Activated CD4-positive, alpha-beta T cell treated with anti-CD3 and anti-CD28 coated beads, Interleukin-2, amount 50 U/mL, for 4 hours (primary cell): Measurements from ENCODE around the gene GNMT.
A peak's percentile ranks its signal among the peaks of the same experiment; 100 is the strongest.
"Not testable (repeated sequence)": the region's sequence is repeated elsewhere in the genome, so short reads cannot be mapped to it uniquely, and the experiment has no call there.

Source experiments
- DNase-seq, 2 experiments: peaks; one replicate each; pipeline ENCODE4 v3.0.0-alpha.2; 2020

Gene GNMT

DNA sequence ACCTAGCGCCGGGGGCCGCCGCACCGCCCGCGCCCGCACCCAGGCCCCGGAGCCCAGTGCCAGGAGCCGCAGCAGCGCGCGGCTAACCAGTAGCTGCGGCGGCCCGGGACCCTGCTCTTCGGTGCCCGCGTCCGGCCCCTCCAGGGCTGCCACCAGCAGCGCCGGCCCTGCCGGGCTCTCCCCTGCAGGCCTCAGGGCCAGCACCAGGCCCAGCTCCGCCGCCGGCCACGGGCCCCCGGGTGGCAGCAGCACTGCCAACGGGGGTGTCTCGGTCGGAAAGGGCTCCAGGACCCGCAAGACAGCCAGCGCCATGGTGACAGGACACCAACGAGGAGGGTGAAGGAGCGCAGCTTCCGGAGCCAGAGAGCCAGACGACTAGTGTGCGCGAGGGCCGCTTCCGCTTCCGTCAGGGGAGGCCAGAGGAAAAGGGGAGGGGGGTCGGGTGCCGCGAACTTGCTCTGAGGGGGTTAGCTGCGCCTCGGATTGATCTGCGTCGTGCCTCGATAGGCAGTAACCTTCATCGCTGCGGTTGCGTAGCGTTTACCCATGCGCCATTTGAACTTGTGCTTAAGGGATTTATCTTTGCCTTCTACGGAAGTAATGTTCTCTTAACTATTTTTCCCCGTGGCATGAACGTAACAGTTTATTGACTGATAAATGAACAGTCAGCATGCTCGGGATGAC, 18.4 kb downstream of the GNMT start, which contains the start of gene PEX6:
PEX6 (minus strand) TSS at position 343 of the 684 bp plus-strand sequence; CDS start at position 312, 31 bp downstream.
- peak; percentile 83 to 85 for DNase-seq

- peak in 1 of 2 experiments; percentile 9 for DNase-seq
Observed at GRCh38 chr6:42979523-42980177, 19.1 kb downstream of the GNMT start.

GRCh38 chr6:42981836-42982235, 21.3 kb downstream of the GNMT start:
- no peak for DNase-seq

DNA sequence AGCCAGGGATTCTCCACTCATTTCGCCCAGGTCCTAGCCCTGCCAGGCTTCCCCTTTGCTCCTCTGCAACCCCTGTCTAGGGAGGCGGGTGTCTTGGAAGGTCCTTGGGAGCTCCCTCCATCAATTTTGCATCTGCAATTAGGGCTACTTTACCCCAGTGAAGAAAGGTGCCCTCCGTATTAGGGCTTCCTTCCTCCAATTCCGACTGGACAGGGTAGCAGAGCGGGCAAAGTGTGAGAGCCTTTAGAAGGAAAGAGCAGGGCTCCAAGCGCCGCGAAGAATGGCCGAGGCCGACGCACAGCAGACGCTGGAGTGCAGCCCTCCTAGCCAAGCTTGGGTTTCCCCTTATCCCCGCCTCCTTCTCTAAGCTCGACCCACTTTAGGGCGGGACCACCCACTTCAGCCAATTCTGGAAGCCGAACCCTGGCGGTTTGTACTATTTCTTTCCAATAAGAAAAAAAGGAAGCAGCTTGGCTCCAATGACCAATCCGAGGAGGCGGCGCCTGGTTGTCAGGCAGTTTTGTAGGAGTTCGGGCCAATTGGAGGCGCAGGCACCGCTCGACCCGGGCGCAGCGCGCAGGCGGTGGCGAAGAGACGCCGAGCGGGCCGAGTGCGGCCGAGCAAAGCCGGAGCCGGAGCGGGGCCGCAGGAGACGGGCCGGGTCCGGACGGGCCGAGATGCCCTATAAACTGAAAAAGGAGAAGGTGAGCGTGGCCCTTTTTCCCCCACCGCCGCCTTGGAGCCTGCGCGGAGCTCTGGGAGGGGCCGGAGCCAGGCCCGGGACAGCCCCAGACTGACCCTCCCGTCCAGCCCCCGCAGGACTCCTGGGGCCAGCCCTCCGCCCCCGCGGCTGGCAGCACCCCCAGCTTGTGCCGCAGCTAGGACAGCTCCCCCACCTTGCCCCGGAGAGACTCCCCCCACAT, 23.7 kb downstream of the GNMT start, which contains the start of gene PPP2R5D:
PPP2R5D (plus strand) TSS at position 570 of the 923 bp plus-strand sequence; CDS start at position 678, 108 bp downstream.
- DNase-seq: peak; percentile 97 to 98

DNA sequence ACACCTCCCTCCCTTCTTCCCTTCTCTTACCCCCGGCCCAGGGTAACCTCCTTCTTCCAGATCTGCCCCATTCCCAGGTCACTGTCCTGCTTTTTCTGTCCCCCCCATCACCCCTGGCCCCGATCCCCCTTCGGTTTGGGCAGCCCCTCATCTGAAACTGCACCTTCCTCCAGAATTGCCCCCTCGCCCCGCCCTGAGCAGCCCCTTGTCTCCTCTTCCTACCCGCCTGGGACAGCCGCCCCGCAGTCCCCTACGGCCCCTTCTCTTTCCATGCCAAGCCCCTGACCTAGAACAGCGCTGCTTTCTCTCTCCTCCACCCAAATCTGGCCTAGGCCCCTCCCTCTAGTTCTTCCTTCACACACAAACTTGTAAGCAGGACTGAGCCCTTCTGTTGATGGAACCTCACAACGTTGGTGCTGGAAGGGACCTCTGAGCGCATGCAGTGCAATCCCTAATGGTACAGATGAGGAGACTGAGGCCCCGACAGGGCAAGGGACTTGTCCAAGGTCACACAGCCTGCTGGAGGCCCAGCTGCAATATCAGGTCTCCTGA, 24.4 kb downstream of the GNMT start:
- DNase-seq: no peak

DNA sequence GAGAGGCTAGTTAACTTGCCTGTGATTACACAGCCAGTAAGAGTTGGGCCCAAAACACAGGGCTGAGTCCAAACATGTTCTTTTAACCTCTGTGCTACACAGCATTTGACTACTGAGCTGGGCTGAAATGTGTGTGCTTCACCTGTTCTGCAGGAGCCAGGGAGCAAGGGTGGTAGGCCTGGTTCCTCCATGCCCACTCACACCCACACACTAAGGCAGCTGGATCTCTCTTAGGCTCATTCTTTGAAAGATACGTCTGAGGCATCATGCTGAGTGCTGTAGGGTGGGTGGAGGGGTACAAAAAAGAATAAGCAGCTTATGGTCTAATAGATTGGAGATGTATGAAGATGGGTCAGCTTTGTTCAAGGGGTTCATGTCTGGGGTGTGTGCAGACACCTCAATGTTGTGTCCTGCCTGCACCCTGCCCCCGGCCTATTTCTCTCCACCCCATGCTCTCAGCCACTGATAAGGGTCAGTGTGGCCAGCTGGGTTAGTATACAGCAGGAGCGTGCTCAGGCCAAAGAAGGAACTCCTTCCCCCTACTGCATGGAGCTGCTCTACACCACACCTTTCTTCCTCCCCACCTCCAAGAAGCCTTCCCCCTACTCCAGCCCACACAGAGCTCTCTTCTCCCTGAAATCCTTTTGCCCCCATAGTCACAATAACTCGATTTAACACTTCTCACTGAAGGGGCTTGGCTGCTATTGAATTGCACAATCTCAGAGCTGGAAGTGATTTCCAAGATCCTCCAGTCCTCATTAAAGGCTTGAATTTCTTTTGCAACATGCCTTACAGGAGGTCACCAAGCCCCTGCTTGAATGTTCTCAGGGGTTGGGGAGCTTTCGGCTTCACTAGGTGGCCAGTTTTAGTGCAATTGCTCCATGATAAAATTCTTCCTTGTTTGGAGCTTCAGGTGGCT, 27.2 kb downstream of the GNMT start:
- DNase-seq: no peak

GRCh38 chr6:42988486-42989020, 28.0 kb downstream of the GNMT start:
- DNase-seq: no peak

DNA sequence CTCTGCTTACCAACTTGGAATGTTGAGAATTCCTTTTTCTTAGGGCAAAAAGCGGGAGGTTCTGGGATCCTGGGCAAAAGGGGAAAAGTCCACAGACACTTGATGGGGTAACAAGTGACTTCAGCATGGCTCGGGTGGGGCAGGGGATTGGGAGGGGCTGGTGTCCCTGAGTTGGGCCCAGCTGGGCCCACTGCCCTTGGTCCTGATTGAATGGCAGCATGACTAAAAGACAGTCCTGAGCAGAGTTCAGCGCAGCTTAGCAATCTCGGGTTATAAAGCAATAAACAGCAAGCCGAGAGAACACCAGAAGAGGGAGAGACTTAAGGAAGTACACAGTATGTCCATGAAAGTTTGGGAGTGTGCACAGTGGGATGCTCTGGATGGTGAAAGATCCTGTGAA, 29.4 kb downstream of the GNMT start:
- DNase-seq: no peak

DNA sequence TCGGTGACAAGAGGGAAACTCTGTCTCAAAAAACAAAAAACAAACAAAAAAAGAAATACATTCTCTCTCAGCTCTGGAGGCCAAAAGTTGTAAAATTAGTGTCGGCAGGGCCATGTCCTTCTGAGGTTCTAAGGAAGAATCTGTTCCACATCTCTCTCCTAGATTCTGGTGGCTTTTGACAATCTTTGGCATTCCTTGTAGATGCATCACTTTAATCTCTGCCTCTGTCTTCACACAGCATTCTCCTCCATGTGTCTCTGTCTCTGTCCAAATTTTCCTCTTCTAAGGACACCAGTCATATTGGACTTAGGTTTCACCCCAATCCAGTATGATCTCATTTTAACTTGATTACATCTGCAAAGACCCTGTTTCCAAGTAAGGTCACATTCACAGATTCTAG, 32.9 kb downstream of the GNMT start:
- DNase-seq: no peak

GRCh38 chr6:42996513-42996912, 36.0 kb downstream of the GNMT start:
- DNase-seq: no peak

- not testable (repeated sequence) for DNase-seq
Observed at GRCh38 chr6:42998205-42998604, 37.7 kb downstream of the GNMT start.

- no peak for DNase-seq
Observed at GRCh38 chr6:43001843-43002242, 41.3 kb downstream of the GNMT start.

DNA sequence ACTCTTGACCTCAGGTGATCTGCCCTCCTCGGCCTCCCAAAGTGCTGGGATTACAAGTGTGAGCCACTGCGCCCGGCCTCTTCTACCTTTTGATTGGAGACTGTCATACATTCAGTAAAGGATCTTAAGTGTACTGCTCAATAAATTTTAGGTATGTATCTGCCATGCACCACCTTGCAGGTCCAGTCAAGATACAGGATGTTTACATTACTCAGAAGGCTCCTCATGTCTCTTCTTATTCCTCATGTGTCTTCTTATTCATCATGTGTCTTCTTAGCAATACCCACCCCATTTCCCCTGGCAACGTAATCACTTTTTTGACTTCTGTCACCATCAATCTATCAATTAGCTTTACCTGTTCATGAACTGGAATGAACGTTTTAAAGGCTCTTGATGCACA, 45.3 kb downstream of the GNMT start:
- DNase-seq: no peak

DNA sequence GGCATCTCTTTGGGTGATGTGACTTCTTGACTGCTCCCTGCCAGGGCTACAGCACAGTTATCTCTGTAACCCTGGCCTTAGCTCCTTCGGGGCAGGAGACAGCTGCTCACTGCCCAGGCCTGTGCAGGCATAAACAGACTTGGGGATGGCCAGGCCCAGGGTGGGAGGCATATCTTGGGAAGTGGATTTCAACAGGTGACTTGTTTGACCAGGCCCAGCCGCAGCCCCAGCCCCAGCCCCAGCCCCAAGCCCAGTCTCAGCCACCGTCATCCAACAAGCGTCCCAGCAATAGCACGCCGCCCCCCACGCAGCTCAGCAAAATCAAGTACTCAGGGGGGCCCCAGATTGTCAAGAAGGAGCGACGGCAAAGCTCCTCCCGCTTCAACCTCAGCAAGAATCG, 45.7 kb downstream of the GNMT start:
- no peak for DNase-seq

GRCh38 chr6:43007126-43007525, 46.6 kb downstream of the GNMT start:
- no peak for DNase-seq

- peak; percentile 29 to 38 for DNase-seq
Observed at GRCh38 chr6:43009124-43009523, 48.6 kb downstream of the GNMT start.

- no peak for DNase-seq
Observed at GRCh38 chr6:43011207-43011606, 50.7 kb downstream of the GNMT start.

DNA sequence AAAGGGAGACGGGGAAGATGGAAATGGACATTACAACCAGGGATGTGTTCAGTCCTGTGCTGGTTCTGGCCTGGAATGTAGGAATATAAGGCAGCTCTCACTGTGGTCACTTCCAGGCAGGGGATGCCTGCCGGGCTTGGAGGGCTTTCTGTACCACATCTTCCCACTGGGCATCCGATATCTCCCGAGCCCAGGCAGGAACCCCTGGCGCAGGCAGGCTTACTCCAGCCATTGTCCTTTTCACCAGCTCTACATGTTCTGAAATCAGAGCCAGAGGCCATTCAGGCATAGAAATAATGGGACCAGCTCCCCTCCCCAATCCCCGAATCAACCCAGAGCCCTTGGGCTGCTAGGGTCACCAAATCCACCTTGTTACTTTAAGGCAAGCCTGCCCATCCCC, 51.8 kb downstream of the GNMT start:
- DNase-seq: no peak

GRCh38 chr6:43013097-43013842, 52.7 kb downstream of the GNMT start:
- DNase-seq: no peak
